GM23338 (cell line): ENCODE results near the gene BCAS3.

Experiments
- CREB1 ChIP-seq: fragments of 250-450 bp; sonication (Bioruptor Pico); IDR thresholded peaks from 2 replicates; pipeline ENCODE4 v1.5.0; 2020; ENCODE audit warnings: low read depth, mild to moderate bottlenecking, moderate library complexity
- CTCF ChIP-seq, 2 experiments: fragments of 200-600 bp in 1 of 2; sonication (generic) in 1 of 2; conservative IDR thresholded peaks; 2 replicates each; pipeline versions ENCODE4 v1.5.1 to v1.6.1; 2016 to 2017; ENCODE audit warnings: antibody characterized with exemption in 2 of 2, low read depth in 2 of 2, mild to moderate bottlenecking in 2 of 2, moderate library complexity in 1 of 2
- ETS1 ChIP-seq: IDR thresholded peaks from 2 replicates; pipeline ENCODE4 v1.6.1; 2016; ENCODE audit warnings: antibody characterized with exemption
- EZH2 ChIP-seq: fragments of 200-600 bp; sonication (generic); IDR thresholded peaks from one replicate; pipeline ENCODE4 v1.8.0; 2017; ENCODE audit warnings: antibody characterized with exemption, mild to moderate bottlenecking, low read depth; ENCODE audit not compliant: unreplicated experiment
- EZH2phosphoT487 ChIP-seq: fragments of 200-600 bp; sonication (generic); IDR thresholded peaks from one replicate; pipeline ENCODE4 v1.8.1; 2018; ENCODE audit warnings: antibody characterized with exemption; ENCODE audit not compliant: unreplicated experiment
- JUNB ChIP-seq: IDR thresholded peaks from one replicate; pipeline ENCODE4 v1.6.1; 2016; ENCODE audit warnings: antibody characterized with exemption; ENCODE audit not compliant: unreplicated experiment
- NANOG ChIP-seq: IDR thresholded peaks from 2 replicates; pipeline ENCODE4 v1.6.1; 2016; ENCODE audit warnings: antibody characterized with exemption, borderline replicate concordance
- POLR2AphosphoS5 ChIP-seq: IDR thresholded peaks from 2 replicates; pipeline ENCODE4 v1.6.1; 2016; ENCODE audit warnings: antibody characterized with exemption, low read depth
- REST ChIP-seq: IDR thresholded peaks from one replicate; pipeline ENCODE4 v1.6.1; 2018; ENCODE audit warnings: antibody characterized with exemption; ENCODE audit not compliant: unreplicated experiment
- STAT1 ChIP-seq: IDR thresholded peaks from one replicate; pipeline ENCODE4 v1.6.1; 2016; ENCODE audit warnings: antibody characterized with exemption; ENCODE audit not compliant: unreplicated experiment
- ZNF114 ChIP-seq: fragments of 250-450 bp; sonication (Bioruptor Pico); IDR thresholded peaks from 2 replicates; pipeline ENCODE4 v1.5.0; 2020; ENCODE audit warnings: mild to moderate bottlenecking, moderate library complexity
- ZNF331 ChIP-seq: fragments of 250-450 bp; sonication (Bioruptor Pico); IDR thresholded peaks from 2 replicates; pipeline ENCODE4 v1.5.0; 2020; ENCODE audit warnings: low read depth, mild to moderate bottlenecking, moderate library complexity
- ZNF462 ChIP-seq: fragments of 250-450 bp; sonication (Bioruptor Pico); IDR thresholded peaks from 2 replicates; pipeline ENCODE4 v1.5.0; 2020; ENCODE audit warnings: mild to moderate bottlenecking, moderate library complexity

GRCh38 chr17:60862482-60862881, 184.8 kb downstream of the BCAS3 start:
- TF ChIP-seq CREB1 (CRISPR knock-in tag) (no peak), EZH2 (no peak), POLR2AphosphoS5 (no peak), CTCF (conservative IDR thresholded peaks at IDR 0.05; ENCODE audit: low read depth in 2 of 2) (no peak), JUNB (no peak), EZH2phosphoT487 (no peak), REST (no peak), STAT1 (no peak), ETS1 (no peak), NANOG (no peak), ZNF331 (CRISPR knock-in tag) (no peak), ZNF114 (CRISPR knock-in tag) (no peak), ZNF462 (CRISPR knock-in tag) (no peak)
